ENCODE measurements around the gene BCL2.
"Not testable (repeated sequence)": the region's sequence is repeated elsewhere in the genome, so short reads cannot be mapped to it uniquely, and the experiment has no call there.

The BCL2 gene

GRCh38 chr18:63258749-63259566, 60.6 kb downstream of the BCL2 start:
- DNase-seq (ENCODE audit: low spot score), result no peak

DNA sequence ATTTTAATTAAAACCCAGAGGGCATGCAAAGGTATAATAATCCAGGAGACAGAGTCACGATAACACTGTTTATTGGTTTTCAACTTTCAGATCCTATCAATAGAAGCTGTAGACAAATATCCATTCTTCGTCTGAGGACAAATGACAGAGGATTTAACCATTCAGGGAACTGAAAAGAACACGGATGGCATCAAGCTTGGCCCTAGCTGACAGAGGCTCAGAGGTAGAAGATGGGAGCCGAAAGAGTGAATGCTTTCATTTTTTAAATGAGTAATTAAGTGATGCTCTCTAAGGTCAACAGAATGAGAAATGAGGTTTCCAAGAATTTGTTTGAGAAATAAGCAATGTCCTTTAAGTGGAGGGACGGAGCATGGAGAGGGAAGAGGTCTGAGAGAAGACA, 62.1 kb downstream of the BCL2 start:
- DNase-seq (ENCODE audit: low spot score), result no peak

GRCh38 chr18:63255435-63255834, 64.1 kb downstream of the BCL2 start:
- no peak for DNase-seq (ENCODE audit: low spot score)

DNA sequence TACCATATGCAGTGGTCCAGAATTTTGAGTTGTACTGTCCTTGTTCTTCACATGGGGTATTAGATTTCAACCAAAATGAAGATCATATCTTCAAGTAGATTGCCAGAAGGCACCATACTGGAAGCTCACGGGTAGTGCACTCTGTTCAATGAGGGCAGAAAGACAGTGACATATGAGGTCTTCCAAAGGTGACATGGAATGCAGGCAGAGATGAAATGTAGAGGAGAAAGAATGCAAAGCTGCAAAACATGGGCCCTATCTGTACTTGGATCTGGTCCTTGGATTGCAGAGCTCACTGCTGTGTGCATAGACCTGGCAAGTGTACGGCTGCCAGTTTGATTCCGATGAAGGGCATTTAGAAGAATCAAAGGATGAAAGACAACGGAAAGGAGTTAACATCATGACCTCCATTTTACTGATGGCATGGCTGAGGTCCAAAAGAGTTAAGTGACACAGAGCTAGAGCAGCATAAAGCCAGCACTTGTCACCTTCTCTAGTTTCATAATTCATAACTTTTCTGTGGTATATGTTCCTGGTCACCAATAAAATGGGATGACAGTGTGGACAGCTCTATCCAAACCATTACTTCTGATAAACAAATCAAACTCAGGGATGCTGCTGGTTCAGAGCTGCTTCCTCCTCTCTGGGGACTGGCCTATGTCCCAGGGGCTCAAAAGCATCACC, 64.7 kb downstream of the BCL2 start:
- no peak for DNase-seq (ENCODE audit: low spot score)

DNA sequence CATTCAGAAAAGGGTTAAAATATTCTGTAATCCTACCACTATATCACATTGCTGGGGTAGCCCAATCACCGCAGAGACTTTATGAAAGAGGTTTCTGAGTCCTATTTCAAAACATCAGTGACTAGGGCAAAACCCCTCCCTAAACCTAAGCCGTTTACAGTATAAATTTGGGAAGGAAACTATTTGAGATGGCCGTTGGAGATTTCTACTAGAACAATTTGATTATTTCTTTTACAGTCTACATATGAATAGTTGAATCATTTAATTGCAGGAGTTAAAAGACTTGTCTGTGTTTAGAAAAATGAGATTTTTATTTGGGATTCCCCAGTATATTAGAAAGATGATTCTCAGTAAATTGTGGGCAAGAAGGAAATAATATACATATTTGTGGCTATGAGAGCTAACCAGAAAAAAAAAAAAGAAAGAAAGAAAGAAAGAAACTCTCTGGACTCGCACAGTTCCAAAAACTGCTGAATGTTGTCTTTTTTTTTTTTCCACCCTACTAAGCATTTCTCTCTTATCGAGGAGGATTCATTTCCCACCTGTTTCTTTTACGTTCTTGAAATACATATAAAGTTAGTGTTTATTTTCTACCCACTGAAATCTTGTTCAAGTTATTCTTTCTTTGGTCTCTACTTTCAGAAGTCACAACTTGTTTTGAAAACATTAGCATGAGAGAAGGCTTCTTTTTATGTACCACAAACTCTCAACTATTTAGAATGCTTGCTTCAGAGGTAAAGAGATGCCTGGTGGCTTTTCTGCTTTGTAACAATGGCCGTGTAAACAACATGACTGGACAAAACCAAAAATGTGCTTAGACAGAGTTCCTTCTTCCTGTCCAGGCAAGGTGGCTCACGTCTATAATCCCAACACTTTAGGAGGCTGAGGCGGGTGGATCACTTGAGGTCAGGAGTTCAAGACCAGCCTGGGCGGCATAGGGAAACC, 65.9 kb downstream of the BCL2 start:
- DNase-seq (ENCODE audit: low spot score), result no peak

DNA sequence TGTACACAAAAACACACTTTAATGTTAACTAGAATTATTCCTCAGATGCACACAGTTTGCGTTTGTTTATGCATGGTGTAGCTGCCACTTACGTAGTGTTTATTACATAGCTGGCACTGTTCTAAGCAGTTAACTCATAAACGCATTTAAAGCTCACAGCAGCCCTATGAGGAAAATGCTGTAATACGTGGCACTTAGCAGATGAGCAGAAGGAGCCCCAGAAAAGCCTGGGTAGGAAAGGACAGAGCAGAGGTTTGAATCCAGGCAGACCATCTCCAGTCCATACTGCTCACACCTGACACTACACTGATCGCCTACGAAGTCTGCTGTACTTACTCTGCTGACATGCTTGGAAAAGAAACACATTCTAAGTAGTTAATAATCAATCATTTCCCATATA, 66.6 kb downstream of the BCL2 start:
- no peak for DNase-seq (ENCODE audit: low spot score)

DNA sequence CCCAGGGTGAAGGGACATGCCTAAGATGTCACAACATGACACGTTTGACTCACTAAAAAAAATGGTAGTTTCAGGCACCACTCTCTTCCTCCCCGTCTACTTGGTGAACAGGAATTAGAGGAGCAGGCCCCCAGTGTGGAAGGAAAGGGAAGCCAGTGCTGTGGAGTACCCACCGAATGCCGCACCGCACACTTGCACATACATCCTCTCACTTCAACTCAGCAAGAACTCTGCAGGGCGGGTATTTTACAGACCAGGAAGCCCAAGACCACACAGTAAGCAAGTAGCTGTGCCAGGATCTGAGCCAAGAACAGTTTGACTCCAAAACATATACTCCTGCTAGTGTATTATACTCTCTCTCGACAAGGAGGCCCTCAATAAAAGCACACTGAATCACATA, 69.8 kb downstream of the BCL2 start:
- peak; percentile 20 for DNase-seq (ENCODE audit: low spot score)

GRCh38 chr18:63247926-63248325, 71.6 kb downstream of the BCL2 start:
- no peak for DNase-seq (ENCODE audit: low spot score)

- no peak for DNase-seq (ENCODE audit: low spot score)
Measured at GRCh38 chr18:63247506-63247905, 72.1 kb downstream of the BCL2 start.

GRCh38 chr18:63245600-63245999, 74.0 kb downstream of the BCL2 start:
- DNase-seq (ENCODE audit: low spot score), result no peak

DNA sequence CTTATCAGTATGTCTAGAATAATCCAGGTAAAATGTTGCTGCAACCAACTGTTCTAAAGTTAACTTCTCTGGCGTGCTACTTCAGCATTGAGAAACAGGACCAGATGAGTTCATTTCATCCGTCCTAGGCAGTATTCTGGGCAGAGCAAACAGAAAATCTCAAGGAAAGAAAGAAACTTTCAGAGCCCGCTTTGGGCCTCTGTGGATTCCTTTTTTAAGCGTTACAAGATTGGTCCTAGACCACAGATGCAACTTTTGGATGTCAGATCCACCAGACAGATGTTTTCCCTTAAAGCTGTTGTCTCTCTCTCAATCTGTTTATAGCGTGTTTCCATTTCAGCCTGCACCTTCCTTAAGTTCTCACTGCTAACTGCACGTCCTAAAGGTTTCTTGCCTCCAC, 75.0 kb downstream of the BCL2 start:
- DNase-seq (ENCODE audit: low spot score), result no peak

GRCh38 chr18:63241760-63242159, 77.8 kb downstream of the BCL2 start:
- DNase-seq (ENCODE audit: low spot score), result no peak

DNA sequence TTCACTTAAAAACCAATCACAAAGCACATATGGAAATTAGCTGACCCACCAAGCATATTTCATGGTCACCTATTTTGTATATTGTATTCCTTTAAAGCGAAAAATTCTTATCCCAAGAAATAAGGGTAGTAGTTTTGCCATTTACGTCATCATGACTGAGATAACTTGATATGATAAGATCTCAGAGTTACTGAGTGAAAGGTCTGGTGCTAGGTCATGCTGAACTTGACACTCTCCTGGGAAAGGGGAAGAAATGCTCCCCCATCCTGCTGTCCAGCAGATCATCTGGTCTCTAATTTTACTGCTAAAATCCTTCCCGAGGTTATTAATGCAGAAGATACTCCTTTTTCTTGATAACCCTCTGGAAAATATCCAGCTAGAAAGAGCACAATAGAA, 78.3 kb downstream of the BCL2 start:
- no peak for DNase-seq (ENCODE audit: low spot score)

DNA sequence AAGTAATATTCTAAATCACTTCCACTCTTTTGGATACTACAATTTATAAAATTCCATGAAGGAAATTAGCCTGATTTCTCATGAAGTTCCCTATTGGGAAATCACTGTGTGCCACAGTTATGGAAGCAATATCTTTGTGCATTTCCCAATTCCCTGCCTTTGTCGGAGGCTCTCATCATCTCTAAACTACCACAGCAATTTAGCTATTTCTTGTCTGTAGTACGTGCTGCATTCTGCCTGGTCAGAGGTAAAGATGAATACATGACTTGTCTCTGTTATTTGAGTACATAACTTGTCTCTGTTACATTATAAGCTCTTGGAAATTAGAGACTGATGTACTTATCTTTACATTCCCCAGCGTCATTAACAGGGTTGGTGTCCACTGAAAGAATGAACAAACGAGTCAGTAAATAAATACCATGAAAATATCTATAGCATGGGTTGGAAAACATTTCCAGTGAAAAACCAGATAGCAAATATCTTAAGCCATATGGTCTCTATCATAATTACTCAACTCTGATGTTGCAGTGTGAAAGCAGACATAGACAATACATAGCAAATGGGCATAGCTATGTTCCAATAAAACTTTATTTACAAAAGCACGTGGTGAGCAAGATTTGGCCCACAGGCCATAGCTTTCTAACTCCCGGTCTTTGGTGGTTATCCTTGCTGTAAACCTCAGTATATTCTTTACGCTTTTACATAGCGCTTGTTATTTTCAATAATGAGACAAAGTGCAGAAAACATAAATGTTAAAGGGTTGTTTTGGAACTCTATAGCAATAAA, 78.8 kb downstream of the BCL2 start:
- DNase-seq (ENCODE audit: low spot score), result no peak

DNA sequence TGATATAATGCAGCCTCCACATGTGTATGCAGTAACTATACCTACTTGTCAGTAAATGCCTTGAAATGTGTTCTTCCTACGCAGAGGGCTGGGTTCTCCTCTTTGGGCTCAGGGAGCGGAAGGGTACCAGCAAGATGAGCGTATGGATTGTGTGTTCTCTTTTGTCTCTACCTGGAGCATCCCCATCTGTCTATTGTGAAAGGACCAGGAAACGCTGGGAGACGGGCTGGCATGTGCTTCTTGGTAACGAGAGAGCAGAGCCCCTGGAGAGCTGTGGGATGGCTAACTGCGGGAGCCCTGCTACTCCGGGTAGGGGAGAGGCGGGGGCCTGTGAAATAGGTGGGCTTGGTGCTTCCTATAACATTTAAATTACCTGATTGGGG, 80.9 kb downstream of the BCL2 start:
- DNase-seq (ENCODE audit: low spot score), result no peak

DNA sequence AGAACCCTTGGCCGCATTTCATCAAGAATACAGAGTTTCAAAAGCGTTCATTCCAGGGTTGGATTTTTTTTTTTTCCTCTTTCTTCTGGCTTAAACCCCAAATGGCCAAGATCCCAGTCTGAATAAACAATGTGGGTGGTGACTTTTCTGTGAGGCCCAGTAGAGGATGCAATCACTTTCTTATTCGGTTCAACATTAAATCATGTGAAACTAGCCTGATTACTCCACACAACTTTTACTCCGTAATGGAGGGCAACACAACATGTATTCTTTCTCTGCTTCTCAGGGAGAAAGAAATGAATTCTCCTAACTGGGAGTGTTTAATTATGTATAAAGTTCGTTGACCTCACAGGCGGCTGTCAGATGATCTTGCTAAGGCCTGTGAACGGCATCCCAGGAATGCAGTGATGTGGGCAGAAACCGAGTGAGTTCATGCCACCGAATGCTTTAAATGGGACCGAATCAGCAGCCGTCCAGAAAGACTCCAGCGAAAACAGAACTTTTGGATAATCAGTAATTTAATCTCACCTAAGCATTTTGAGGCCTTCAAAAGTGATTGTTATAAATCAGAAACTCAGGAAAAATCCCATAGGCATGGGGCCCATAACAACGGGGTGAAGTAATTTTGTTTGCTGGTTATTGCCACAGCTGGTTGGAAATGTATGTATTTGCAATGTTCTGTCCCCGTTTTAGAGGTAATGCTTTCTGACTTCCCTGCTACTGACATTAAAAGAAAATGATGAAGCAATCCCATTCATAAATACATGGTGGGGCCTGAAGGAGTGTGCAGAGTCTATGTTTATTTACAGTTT, 81.5 kb downstream of the BCL2 start:
- DNase-seq (ENCODE audit: low spot score), result no peak

DNA sequence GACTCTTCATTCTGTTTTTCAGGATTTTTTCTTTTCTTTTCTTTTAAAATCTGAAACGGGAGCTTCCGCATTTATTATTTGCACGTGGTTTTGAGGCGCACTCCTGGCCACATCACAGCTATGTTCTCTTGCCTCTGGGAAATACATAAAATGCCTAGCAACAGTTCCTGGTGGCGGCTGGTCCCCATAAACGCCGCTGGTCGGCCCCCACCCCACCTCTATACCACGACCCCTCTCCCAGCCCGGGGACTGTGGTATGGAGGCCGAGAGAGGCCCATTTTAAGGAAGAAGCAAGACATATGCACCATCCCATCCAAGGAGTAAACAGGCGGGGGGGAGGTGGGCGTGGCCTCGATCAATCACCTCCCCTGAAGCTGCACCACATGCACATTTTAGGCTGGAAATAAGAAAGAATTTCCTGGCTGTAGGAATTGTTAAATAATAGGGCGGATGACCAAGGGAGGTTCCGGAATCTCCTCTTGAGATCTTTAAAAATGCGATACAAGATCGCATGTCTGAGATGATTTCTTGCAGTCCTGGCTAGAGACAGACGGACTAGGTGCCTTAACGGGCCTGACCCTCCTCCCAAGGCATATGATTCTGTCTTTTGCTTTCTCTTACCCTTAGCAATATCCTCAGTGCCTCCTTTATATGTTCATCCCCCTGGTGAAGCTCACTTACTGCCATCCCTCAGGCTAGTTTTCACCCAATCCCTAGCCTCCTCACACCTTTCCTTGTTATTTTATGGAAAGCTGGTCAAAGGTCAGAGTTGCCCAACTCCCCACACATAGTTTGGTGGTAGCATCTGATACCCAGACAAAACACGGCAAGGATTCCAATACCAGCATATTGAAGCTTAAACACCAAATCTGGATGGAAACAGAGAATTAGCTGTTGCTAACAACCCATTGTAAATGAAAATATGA, 82.4 kb downstream of the BCL2 start:
- DNase-seq (ENCODE audit: low spot score), result no peak

- DNase-seq (ENCODE audit: low spot score), result no peak
Measured at GRCh38 chr18:63236406-63236805, 83.2 kb downstream of the BCL2 start.

DNA sequence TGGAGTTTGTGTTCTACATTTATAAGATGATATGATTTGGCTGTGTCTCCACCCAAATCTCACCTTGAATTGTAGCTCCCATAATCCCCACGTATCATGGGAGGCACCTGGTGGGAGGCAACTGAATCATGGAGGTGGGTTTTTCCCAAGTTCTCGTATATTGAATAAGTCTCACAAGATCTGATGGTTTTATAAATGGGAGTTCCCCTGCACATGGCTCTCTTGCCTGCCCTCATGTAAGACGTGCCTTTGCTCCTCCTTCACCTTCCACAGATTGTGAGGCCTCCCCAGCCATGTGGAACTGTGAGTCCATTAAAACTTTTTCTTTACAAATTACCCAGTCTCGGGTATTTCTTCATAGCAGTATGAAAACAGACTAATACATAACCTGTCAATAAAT, 83.6 kb downstream of the BCL2 start:
- DNase-seq (ENCODE audit: low spot score), result not testable (repeated sequence)

- DNase-seq (ENCODE audit: low spot score), result no peak
Measured at GRCh38 chr18:63234841-63235240, 84.7 kb downstream of the BCL2 start.

Measured in CD4-positive, alpha-beta T cell treated with Interleukin-6 at 100 ng/mL for 8 hours (primary cell).